Measurements from ENCODE around the gene VEZT. TPM values are rescaled to one million over a fixed set of nuclear protein-coding genes. Genes with fewer than 3 reads are reported as not detected.

Gene VEZT, protein sequence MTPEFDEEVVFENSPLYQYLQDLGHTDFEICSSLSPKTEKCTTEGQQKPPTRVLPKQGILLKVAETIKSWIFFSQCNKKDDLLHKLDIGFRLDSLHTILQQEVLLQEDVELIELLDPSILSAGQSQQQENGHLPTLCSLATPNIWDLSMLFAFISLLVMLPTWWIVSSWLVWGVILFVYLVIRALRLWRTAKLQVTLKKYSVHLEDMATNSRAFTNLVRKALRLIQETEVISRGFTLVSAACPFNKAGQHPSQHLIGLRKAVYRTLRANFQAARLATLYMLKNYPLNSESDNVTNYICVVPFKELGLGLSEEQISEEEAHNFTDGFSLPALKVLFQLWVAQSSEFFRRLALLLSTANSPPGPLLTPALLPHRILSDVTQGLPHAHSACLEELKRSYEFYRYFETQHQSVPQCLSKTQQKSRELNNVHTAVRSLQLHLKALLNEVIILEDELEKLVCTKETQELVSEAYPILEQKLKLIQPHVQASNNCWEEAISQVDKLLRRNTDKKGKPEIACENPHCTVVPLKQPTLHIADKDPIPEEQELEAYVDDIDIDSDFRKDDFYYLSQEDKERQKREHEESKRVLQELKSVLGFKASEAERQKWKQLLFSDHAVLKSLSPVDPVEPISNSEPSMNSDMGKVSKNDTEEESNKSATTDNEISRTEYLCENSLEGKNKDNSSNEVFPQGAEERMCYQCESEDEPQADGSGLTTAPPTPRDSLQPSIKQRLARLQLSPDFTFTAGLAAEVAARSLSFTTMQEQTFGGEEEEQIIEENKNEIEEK
- total RNA-seq (2013; cell fraction: nucleolus; rRNA removed): 290 and 298 TPM in 2 replicates
- 66.9 and 76.1 TPM in 2 replicates for total RNA-seq (2014; rRNA removed)
- 88.4 and 93.8 TPM in 2 replicates for total RNA-seq (2014; rRNA removed; fragmentation: Illumina TruSeq; extraction: Trizol)
- total RNA-seq (2021): 61.3 and 65.4 TPM in 2 replicates
- 24.2 TPM for polyA plus RNA-seq (2011; ENCODE audit: low read depth)
- polyA plus RNA-seq (2011; rRNA removed): 134 and 148 TPM in 2 replicates
- 49.8 and 63.4 TPM in 2 replicates for polyA plus RNA-seq (2011; cell fraction: cytosol; rRNA removed)
- polyA plus RNA-seq (2011; cell fraction: nucleus; rRNA removed): 52.1 and 59.0 TPM in 2 replicates
- polyA plus RNA-seq (2012): 33.9 and 41.9 TPM in 2 replicates
- polyA plus RNA-seq (2014; fragmentation: Illumina TruSeq; extraction: Trizol): 100 and 126 TPM in 2 replicates
- 10 to 100 TPM; 32.8 to 35.6 TPM for polyA plus RNA-seq (2014; fragmentation: Nextera tagmentation; extraction: Ambion mirVana)
- polyA plus RNA-seq (2014; rRNA removed): 49.7 and 67.3 TPM in 2 replicates
- 10 to 100 TPM; 49.1 to 49.4 TPM for polyA plus RNA-seq (2016; fragmentation: Nextera tagmentation; extraction: Ambion mirVana)
- 82.9 and 124 TPM in 2 replicates for polyA minus RNA-seq (2011; rRNA and poly(A)+ RNA removed)
- polyA minus RNA-seq (2011; cell fraction: cytosol; rRNA and poly(A)+ RNA removed): 20.4 and 35.5 TPM in 2 replicates
- 47.4 and 67.4 TPM in 2 replicates for polyA minus RNA-seq (2011; cell fraction: nucleus; rRNA and poly(A)+ RNA removed)
- percentile 89 among the genes with signal in this experiment for Bru-seq, nascent RNA
- percentile 80 among the genes with signal in this experiment for BruChase-seq, experiment 1, labeled RNA remaining after a 6-hour chase
- BruChase-seq, experiment 2, labeled RNA remaining after a 2-hour chase: percentile 86 among the genes with signal in this experiment
- long read RNA-seq, experiment 1, full-length matches to known transcripts: 9 of 25 reads
- long read RNA-seq, experiment 1, partial matches to known transcripts: 1 of 25 reads
- long read RNA-seq, experiment 1, other reads (novel, unspliced or antisense): 15 of 25 reads
- long read RNA-seq, experiment 2, full-length matches to known transcripts: 111 of 302 reads
- long read RNA-seq, experiment 2, partial matches to known transcripts: 43 of 302 reads
- long read RNA-seq, experiment 2, other reads (novel, unspliced or antisense): 148 of 302 reads

DNA sequence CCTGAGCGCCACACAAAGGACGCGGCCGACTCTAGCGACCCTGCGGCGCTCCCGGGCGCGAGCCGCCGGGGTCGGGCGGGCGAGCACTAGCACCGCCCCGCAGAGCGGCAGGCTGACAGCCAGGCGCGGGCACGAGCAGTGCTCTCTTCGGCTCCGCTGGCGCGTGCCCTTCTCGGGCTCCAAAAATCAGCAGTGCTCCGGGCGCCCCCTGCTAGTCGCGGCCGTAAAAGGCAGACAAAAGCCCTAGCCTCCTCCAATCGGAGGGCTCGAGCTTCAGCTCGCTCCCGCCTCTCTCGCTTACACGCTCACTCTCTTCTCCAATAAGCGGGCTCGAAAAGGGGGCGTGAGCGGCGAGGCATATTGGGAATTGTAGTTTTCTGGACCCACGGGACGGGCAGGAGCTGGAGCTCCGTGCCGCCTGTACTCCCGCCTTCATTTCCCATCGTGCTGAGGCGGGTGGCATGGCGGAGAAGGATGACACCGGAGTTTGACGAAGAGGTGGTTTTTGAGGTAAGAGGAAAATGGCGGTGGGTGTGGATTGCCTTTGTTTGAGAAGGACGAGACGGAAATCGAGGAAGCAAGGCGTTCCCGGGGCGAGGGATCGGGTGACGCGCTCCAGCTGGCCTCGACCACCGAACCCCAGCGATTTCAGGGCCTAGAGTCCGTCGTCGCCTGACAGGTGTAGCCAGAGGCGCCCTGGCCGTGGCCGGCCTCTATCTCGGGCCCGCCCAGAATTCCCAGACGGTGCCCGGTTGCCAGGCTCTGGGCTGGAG is at the start of gene VEZT, which contains the start of gene FGD6:
Gene VEZT, plus strand, starts transcription at position 431 of the 773 bp plus-strand sequence. Its CDS starts 44 bp downstream, at position 475.
Gene FGD6, minus strand, starts transcription at position 91 of the 773 bp plus-strand sequence. CDS start 227 bp downstream, outside the sequence.
- Histone ChIP-seq H3K9ac (ENCODE audit: control insufficient read depth, insufficient read depth, low read length) (peak within 1 kb of the TSS; percentile 75), H3K4me2 (ENCODE audit: control insufficient read depth, insufficient read depth) (peak within 1 kb of the TSS; percentile 83), H3K4me1 (ENCODE audit: control insufficient read depth, insufficient read depth, low read length) (no peaks in the 10 kb centered on the region), H3K27ac (ENCODE audit: control insufficient read depth, insufficient read depth) (peak within 1 kb of the TSS; percentile 86), H3K79me2 (ENCODE audit: control insufficient read depth, insufficient read depth, low read length) (peaks cover 70% of the 10 kb centered on the region), H3K9me3 (replicated peaks; ENCODE audit: control insufficient read depth, insufficient read depth, low read length) (no peaks in the 10 kb centered on the region), H2AFZ (ENCODE audit: control insufficient read depth, low read depth, low read length) (peak within 1 kb of the TSS; percentile 83), H3K4me3 (peak within 1 kb of the TSS; percentile 98), H4K20me1 (ENCODE audit: control insufficient read depth, insufficient read depth) (no peaks in the 10 kb centered on the region), H3K36me3 (ENCODE audit: control insufficient read depth in 2 of 2, insufficient read depth in 2 of 2, low read length in 1 of 2) (no peaks in the 10 kb centered on the region), H3K27me3 (replicated peaks in 1 of 2; ENCODE audit: control insufficient read depth in 2 of 2, insufficient read depth in 2 of 2, low read length in 1 of 2) (no peaks in the 10 kb centered on the region)
- FAIRE-seq: peak; percentile 84
- ChIA-PET RAD21 (ENCODE audit: unreplicated experiment) (interaction anchor here (0.7 to 5.1 kb wide), 18 partner anchors 13 to 317 kb away, joined by 3 to 38 read pairs (median 4); partner anchors contain the start of genes METAP2, NDUFA12 and NR2C1), SMC1A (ENCODE audit: uncharacterized antibody, unreplicated experiment) (interaction anchor here (0.6 to 3.8 kb wide), 17 partner anchors 10 to 315 kb away, joined by 3 to 43 read pairs (median 3); partner anchors contain the start of gene METAP2), POLR2A (interaction anchor here (0.5 to 3.5 kb wide), 6 partner anchors 12 to 256 kb away, joined by 4 to 21 read pairs (median 4); partner anchors contain the start of gene METAP2), CTCF (interaction anchor here (0.7 to 4.4 kb wide), 15 partner anchors 10 to 315 kb away, joined by 3 to 46 read pairs (median 3); no protein-coding TSS in a partner anchor)
- intact Hi-C loops (cut with micrococcal nuclease; ENCODE audit: unreplicated experiment): loop anchor here (1.0 to 5.0 kb wide), 4 partner anchors 17 to 257 kb away; partner anchors contain the start of genes METAP2 and NR2C1
- peak; percentile 91 for ATAC-seq
- no TSS peak for BruUV-seq (replicated peaks)
- in situ Hi-C loops (cut with MboI): no loop called here
- peak; percentile 98 for DNase-seq (ENCODE audit: low read depth, low spot score)
- whole genome bisulfite sequencing (ENCODE audit: insufficient coverage, insufficient replicate concordance, low lambda C conversion rate, missing lambda C conversion rate): under 1% methylated on average over 72 of the region's 75 CpGs
- TF ChIP-seq, protein P1, sequence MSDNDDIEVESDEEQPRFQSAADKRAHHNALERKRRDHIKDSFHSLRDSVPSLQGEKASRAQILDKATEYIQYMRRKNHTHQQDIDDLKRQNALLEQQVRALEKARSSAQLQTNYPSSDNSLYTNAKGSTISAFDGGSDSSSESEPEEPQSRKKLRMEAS (IDR thresholded peaks at IDR 0.05; ENCODE audit: low read depth, low read length): peak; percentile 80
- TF ChIP-seq KLF5 (IDR thresholded peaks at IDR 0.05; ENCODE audit: partially characterized antibody): no peak
- TF ChIP-seq NBN (IDR thresholded peaks at IDR 0.05): peak; percentile 74; the same call in 1 of the 2 replicates
- TF ChIP-seq WRNIP1 (IDR thresholded peaks at IDR 0.05; ENCODE audit: borderline replicate concordance, low read depth, low read length): no peak
- TF ChIP-seq GATAD2B (conservative IDR thresholded peaks at IDR 0.05; ENCODE audit: low read depth): peak; percentile 19; the same call in 1 of the 2 replicates
- peak; percentile 1 for TF ChIP-seq MEF2B (IDR thresholded peaks at IDR 0.05; ENCODE audit: partially characterized antibody, poor library complexity, severe bottlenecking)
- no peak for TF ChIP-seq CBX5 (IDR thresholded peaks at IDR 0.05; ENCODE audit: low read depth)
- no peak for TF ChIP-seq TCF3 (IDR thresholded peaks at IDR 0.05; ENCODE audit: borderline replicate concordance, insufficient read depth, low read depth, low read length)
- TF ChIP-seq, protein P2, sequence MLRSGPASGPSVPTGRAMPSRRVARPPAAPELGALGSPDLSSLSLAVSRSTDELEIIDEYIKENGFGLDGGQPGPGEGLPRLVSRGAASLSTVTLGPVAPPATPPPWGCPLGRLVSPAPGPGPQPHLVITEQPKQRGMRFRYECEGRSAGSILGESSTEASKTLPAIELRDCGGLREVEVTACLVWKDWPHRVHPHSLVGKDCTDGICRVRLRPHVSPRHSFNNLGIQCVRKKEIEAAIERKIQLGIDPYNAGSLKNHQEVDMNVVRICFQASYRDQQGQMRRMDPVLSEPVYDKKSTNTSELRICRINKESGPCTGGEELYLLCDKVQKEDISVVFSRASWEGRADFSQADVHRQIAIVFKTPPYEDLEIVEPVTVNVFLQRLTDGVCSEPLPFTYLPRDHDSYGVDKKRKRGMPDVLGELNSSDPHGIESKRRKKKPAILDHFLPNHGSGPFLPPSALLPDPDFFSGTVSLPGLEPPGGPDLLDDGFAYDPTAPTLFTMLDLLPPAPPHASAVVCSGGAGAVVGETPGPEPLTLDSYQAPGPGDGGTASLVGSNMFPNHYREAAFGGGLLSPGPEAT (IDR thresholded peaks at IDR 0.05; ENCODE audit: low read depth): peak; percentile 80
- TF ChIP-seq RBBP5 (conservative IDR thresholded peaks at IDR 0.05): no peak
- 0 out of 2 replicates have a peak, but pooled peaks have one; percentile 73 for TF ChIP-seq CBFB (IDR thresholded peaks at IDR 0.05; ENCODE audit: low read depth)
